CD4-positive, alpha-beta T cell (primary cell): ENCODE data around the gene TCF4. TPM values are rescaled to one million over a fixed set of nuclear protein-coding genes. Genes with fewer than 3 reads are reported as not detected.

Experiments
- ATAC-seq: fragments of 200-7000 bp; cut with Tn5 transposase; one replicate; pipeline ENCODE4 v1.10.0; 2022; ENCODE audit warnings: mild to moderate bottlenecking; ENCODE audit not compliant: poor library complexity
- CTCF ChIA-PET: fragments of 350-600 bp; sonication (Branson Sonifier 250); formaldehyde crosslinking; loops from one replicate; lab custom pipeline; 2021; ENCODE audit warnings: antibody characterized with exemption, inconsistent platforms; lab: Charles Lee
- POLR2A ChIA-PET: fragments of 350-600 bp; sonication (Branson Sonifier 250); formaldehyde crosslinking; loops from one replicate; lab custom pipeline; 2021; ENCODE audit warnings: antibody characterized with exemption, inconsistent platforms; lab: Charles Lee
- DNase-seq, 14 experiments: peaks; one replicate each; pipeline ENCODE4 v3.0.0-alpha.2; 2013 to 2020; ENCODE audit warnings: mixed read lengths in 2 of 14
- H3K27ac ChIP-seq, 2 donors: one replicate each; pipeline versions ENCODE4 v1.5.1 to v1.7.0; 2013; ENCODE audit warnings: low read length in 2 of 2, low read depth in 1 of 2, mild to moderate bottlenecking in 1 of 2
- H3K27me3 ChIP-seq, 2 experiments: 1 replicate in 1 of 2; 2 replicates in 1 of 2; pipeline versions ENCODE4 v1.6.1 to v1.7.0; 2013; ENCODE audit warnings: low read length in 2 of 2, control low read depth in 1 of 2, mild to moderate bottlenecking in 1 of 2, moderate library complexity in 1 of 2; ENCODE audit not compliant: insufficient read depth in 2 of 2, control insufficient read depth in 1 of 2
- H3K36me3 ChIP-seq: one replicate; pipeline ENCODE4 v1.6.1; 2013; ENCODE audit warnings: low read length, control low read depth; ENCODE audit not compliant: insufficient read depth
- H3K4me1 ChIP-seq: one replicate; pipeline ENCODE4 v1.6.1; 2013; ENCODE audit warnings: low read length, control low read depth; ENCODE audit not compliant: insufficient read depth
- H3K4me3 ChIP-seq: one replicate; pipeline ENCODE4 v1.5.1; 2013; ENCODE audit warnings: mild to moderate bottlenecking, low read length, moderate library complexity
- H3K9me3 ChIP-seq, 2 experiments: 1 replicate in 1 of 2; 2 replicates in 1 of 2; pipeline versions ENCODE4 v1.6.1 to v1.7.0; 2013; ENCODE audit warnings: low read length in 2 of 2, mild to moderate bottlenecking in 2 of 2, control low read depth in 1 of 2, moderate library complexity in 1 of 2; ENCODE audit not compliant: control insufficient read depth in 1 of 2, insufficient read depth in 1 of 2
- H3K27ac Mint-ChIP-seq: one replicate; pipeline ENCODE4 v1.8.0; 2020; ENCODE audit warnings: mixed read lengths
- H3K27me3 Mint-ChIP-seq: one replicate; pipeline ENCODE4 v1.8.0; 2021; ENCODE audit warnings: mixed read lengths
- H3K36me3 Mint-ChIP-seq: one replicate; pipeline ENCODE4 v1.8.0; 2021; ENCODE audit warnings: low read depth, mixed read lengths
- H3K4me1 Mint-ChIP-seq: one replicate; pipeline ENCODE4 v1.8.0; 2021; ENCODE audit warnings: low read depth, mixed read lengths
- H3K4me3 Mint-ChIP-seq: one replicate; pipeline ENCODE4 v1.8.0; 2020; ENCODE audit warnings: mild to moderate bottlenecking, mixed read lengths
- H3K9me3 Mint-ChIP-seq: one replicate; pipeline ENCODE4 v1.8.0; 2020; ENCODE audit warnings: mixed read lengths
- CTCF ChIP-seq: fragments of 200-600 bp; IDR thresholded peaks from one replicate; pipeline ENCODE4 v1.8.0; 2022; ENCODE audit warnings: antibody characterized with exemption, mild to moderate bottlenecking
- intact Hi-C, 2 experiments: fragments of 100-400 bp; cut with DNase I in 1 of 2; cut with micrococcal nuclease in 1 of 2; formaldehyde crosslinking; loops; one replicate each; pipeline versions ENCODE4 v1.15.1 to v1.9.0; 2023 to 2025; cut with DNase I, micrococcal nuclease
- total RNA-seq, 174 experiments: library from RNA in 2 of 174; stranded (reverse) in 2 of 174; gene quantifications; one replicate each; pipeline ENCODE4 v1.2.3 and lab custom pipeline; 2021 to 2026

Gene TCF4
- total RNA-seq, 2 experiments from 2014 or later: 3.0 to 3.2 TPM

DNA sequence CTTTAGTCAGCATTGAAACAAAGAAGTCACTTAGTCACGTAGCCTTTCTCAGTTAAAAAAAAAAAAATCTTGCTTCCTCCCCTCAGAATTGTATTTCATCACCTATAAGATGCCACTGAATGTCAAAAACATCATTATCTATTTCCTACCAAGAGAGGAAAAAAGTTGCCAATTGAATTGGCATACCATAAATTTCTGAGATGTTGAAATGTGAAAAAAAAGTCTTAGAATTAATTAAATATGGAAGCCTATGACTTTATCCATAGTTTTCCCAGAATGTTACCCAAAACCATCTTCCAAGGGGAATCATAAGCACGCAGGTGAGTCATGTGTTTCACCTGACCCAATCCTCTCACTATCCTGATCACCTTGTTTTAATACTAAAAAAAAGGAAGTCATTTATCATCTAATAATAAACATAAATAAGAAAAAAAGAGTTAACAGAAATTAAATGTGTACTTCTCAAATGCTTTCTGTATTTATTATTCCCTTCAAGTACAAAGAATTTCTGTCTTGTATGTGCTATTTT, 205.7 kb downstream of the TCF4 start:
- CTCF ChIA-PET: interaction anchor here (0.6 kb wide), 1 partner anchor 240 kb away, joined by 4 read pairs; no protein-coding TSS in a partner anchor
- peaks cover 0 to 4% of the 10 kb centered on the region in 2 experiments for H3K9me3 ChIP-seq
- H3K27me3 ChIP-seq: no peaks in the 10 kb centered on the region
- intact Hi-C loops: no loop called here
- H3K4me1 Mint-ChIP-seq: no peaks in the 10 kb centered on the region
- no peak overlapping the region for H3K4me3 ChIP-seq
- no peaks in the 10 kb centered on the region for H3K36me3 ChIP-seq
- no peak overlapping the region for H3K27ac Mint-ChIP-seq
- no peaks in the 10 kb centered on the region for H3K9me3 Mint-ChIP-seq
- H3K4me1 ChIP-seq: no peaks in the 10 kb centered on the region
- H3K27me3 Mint-ChIP-seq: no peaks in the 10 kb centered on the region
- ATAC-seq (no peak), DNase-seq (no peak)
- POLR2A ChIA-PET: no interaction called here
- no peak overlapping the region for H3K27ac ChIP-seq
- no peak for TF ChIP-seq CTCF
- H3K36me3 Mint-ChIP-seq: no peaks in the 10 kb centered on the region
- no peak overlapping the region for H3K4me3 Mint-ChIP-seq

- Mint-ChIP-seq H3K4me1 (no peaks in the 10 kb centered on the region), H3K4me3 (no peak overlapping the region), H3K9me3 (no peaks in the 10 kb centered on the region), H3K36me3 (no peaks in the 10 kb centered on the region), H3K27ac (no peak overlapping the region), H3K27me3 (no peaks in the 10 kb centered on the region)
- no peak for DNase-seq
- no peaks in the 10 kb centered on the region for H3K4me1 ChIP-seq
- H3K4me3 ChIP-seq: no peak overlapping the region
- no peak for ATAC-seq
- H3K9me3 ChIP-seq: peaks cover 0 to 4% of the 10 kb centered on the region in 2 experiments
- no peaks in the 10 kb centered on the region for H3K27me3 ChIP-seq
- intact Hi-C loops: no loop called here
- H3K27ac ChIP-seq: no peak overlapping the region
- no peaks in the 10 kb centered on the region for H3K36me3 ChIP-seq
- ChIA-PET CTCF (no interaction called here), POLR2A (no interaction called here)
- TF ChIP-seq CTCF: no peak
These were observed 206.7 kb downstream of the TCF4 start for GRCh38 chr18:55381277-55381676.

DNA sequence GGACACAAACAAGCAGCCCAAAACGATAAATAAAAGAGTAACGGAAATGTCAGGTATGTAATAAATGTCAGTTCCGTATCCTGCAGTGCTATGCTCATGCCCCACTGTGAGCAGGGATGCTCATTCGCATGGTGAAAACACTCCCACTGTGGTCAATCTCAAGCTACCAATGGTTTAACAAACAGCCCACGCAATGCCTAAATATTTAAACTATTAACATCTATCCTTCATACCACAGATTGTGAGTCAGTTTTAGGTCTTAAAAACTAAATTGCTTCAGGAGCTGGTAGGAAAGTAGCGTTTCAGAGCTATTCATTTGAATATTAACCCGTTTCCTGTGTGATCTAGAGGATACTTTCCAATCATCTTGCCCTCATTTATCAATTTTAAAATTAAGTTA, 207.4 kb downstream of the TCF4 start:
- Mint-ChIP-seq H3K9me3 (no peaks in the 10 kb centered on the region), H3K27ac (no peak overlapping the region), H3K4me1 (no peaks in the 10 kb centered on the region), H3K27me3 (no peaks in the 10 kb centered on the region), H3K4me3 (no peak overlapping the region), H3K36me3 (no peaks in the 10 kb centered on the region)
- Histone ChIP-seq H3K4me3 (no peak overlapping the region), H3K36me3 (no peaks in the 10 kb centered on the region), H3K4me1 (no peaks in the 10 kb centered on the region), H3K27me3 (no peaks in the 10 kb centered on the region), H3K27ac (no peak overlapping the region), H3K9me3 (no peaks in the 10 kb centered on the region)
- CTCF ChIA-PET: no interaction called here
- intact Hi-C loops: no loop called here
- POLR2A ChIA-PET: no interaction called here
- DNase-seq (no peak), ATAC-seq (no peak)
- no peak for TF ChIP-seq CTCF
